ENCODE results near the gene RSBN1L. TPM values are rescaled to one million over a fixed set of nuclear protein-coding genes. Genes with fewer than 3 reads are reported as not detected.
A peak's percentile ranks its signal among the peaks of the same experiment; 100 is the strongest.

The RSBN1L gene
- polyA plus RNA-seq, 3 donors = 1.3 to 10.0 (median 2.2) TPM

GRCh38 chr7:77698042-77698625, 1.9 kb downstream of the RSBN1L start:
- no peak for TF ChIP-seq CTCF (IDR thresholded peaks at IDR 0.05)
- Histone ChIP-seq H3K9me3 (replicated peaks in 1 of 2; ENCODE audit: control insufficient read depth in 1 of 2, insufficient read depth in 1 of 2, low read length in 2 of 2) (no peaks in the 10 kb centered on the region), H3K4me3 (replicated peaks in 1 of 3; ENCODE audit: low read depth in 2 of 3, low read length in 3 of 3) (peak overlapping the region; percentile 68 to 98 (median 96)), H3K36me3 (replicated peaks in 1 of 2; ENCODE audit: control insufficient read depth in 1 of 2, insufficient read depth in 2 of 2, low read length in 2 of 2) (peaks cover 0 to 8% of the 10 kb centered on the region in 2 donors), H3K9ac (ENCODE audit: insufficient read depth, low read length, poor library complexity, severe bottlenecking) (peak overlapping the region; percentile 96), H3K79me2 (ENCODE audit: insufficient read depth, low read length) (peaks cover 95% of the 10 kb centered on the region), H4K20me1 (ENCODE audit: insufficient read depth, low read length) (peaks cover 58% of the 10 kb centered on the region), H3K4me1 (ENCODE audit: control insufficient read depth in 1 of 2, insufficient read depth in 2 of 2, low read length in 2 of 2) (peaks cover 14 to 26% of the 10 kb centered on the region in 2 donors), H3K27me3 (ENCODE audit: control insufficient read depth in 2 of 2, insufficient read depth in 2 of 2, low read length in 2 of 2) (no peaks in the 10 kb centered on the region), H2AFZ (ENCODE audit: insufficient read depth, low read depth, low read length, poor library complexity, severe bottlenecking) (peak overlapping the region; percentile 96), H3K4me2 (replicated peaks; ENCODE audit: extremely low read depth, low read length, poor library complexity, severe bottlenecking) (peak overlapping the region; percentile 96), H3K27ac (ENCODE audit: low read depth in 1 of 2, low read length in 2 of 2) (peak overlapping the region in 1 of 2 donors; percentile 95)
- intact Hi-C loops (cut with micrococcal nuclease) = loop anchor here in 1 of 2 donors (5.0 kb wide), 1 partner anchor 99 kb away; the partner anchor contains the start of genes PHTF2 and TMEM60
- H3K9me3 Mint-ChIP-seq = no peaks in the 10 kb centered on the region
- H3K4me3 Mint-ChIP-seq = peak overlapping the region; percentile 96 to 99
- peaks cover 6 to 15% of the 10 kb centered on the region in 2 donors for H3K36me3 Mint-ChIP-seq
- peak overlapping the region; percentile 41 to 88 (median 72) for H3K27ac Mint-ChIP-seq
- peaks cover 56% of the 10 kb centered on the region for H3K4me1 Mint-ChIP-seq
- DNase-seq = peak; percentile 12 to 46 (median 37)
- H3K27me3 Mint-ChIP-seq (ENCODE audit: low read depth in 3 of 3) = no peaks in the 10 kb centered on the region

DNA sequence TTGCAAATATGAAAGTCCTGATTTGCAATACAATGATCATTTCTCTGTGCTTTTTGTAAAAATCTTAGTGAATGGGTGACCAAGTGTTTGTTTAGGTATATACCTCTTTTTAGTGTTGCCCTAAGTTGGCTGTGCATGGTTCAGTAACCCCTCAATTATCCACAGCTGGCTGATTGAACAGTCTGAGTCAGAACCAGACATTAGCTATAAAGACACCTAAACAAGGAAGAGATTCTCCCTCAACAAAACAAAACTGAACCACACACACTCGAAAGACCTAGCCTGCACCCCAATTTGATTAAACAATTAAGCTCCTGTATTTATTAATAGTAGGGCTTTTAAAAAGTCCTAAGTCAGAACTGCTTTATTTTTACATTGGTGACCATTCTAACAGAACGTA, 2.8 kb downstream of the RSBN1L start:
- Mint-ChIP-seq H3K27ac (peak overlapping the region in 4 of 7 donors; percentile 20 to 86 (median 50)), H3K9me3 (no peaks in the 10 kb centered on the region), H3K4me1 (peaks cover 50% of the 10 kb centered on the region), H3K27me3 (ENCODE audit: low read depth in 3 of 3) (no peaks in the 10 kb centered on the region), H3K4me3 (peak overlapping the region in 1 of 2 donors; percentile 23), H3K36me3 (peaks cover 5 to 15% of the 10 kb centered on the region in 2 donors)
- no peak overlapping the region for H3K9ac ChIP-seq (ENCODE audit: insufficient read depth, low read length, poor library complexity, severe bottlenecking)
- H3K4me3 ChIP-seq (replicated peaks in 1 of 3; ENCODE audit: low read depth in 2 of 3, low read length in 3 of 3) = peak overlapping the region in 1 of 3 experiments; percentile 98
- H3K79me2 ChIP-seq (ENCODE audit: insufficient read depth, low read length) = peaks cover 97% of the 10 kb centered on the region
- intact Hi-C loops (cut with micrococcal nuclease) = loop anchor here in 1 of 2 donors (5.0 kb wide), 1 partner anchor 98 kb away; the partner anchor contains the start of genes PHTF2 and TMEM60
- no peak for DNase-seq
- H3K36me3 ChIP-seq (replicated peaks in 1 of 2; ENCODE audit: control insufficient read depth in 1 of 2, insufficient read depth in 2 of 2, low read length in 2 of 2) = peaks cover 0 to 8% of the 10 kb centered on the region in 2 donors
- no CpG with 5 or more reads among the region's 2 CpGs for WGBS (ENCODE audit: insufficient coverage)
- peaks cover 14 to 26% of the 10 kb centered on the region in 2 donors for H3K4me1 ChIP-seq (ENCODE audit: control insufficient read depth in 1 of 2, insufficient read depth in 2 of 2, low read length in 2 of 2)
- no peaks in the 10 kb centered on the region for H3K9me3 ChIP-seq (replicated peaks in 1 of 2; ENCODE audit: control insufficient read depth in 1 of 2, insufficient read depth in 1 of 2, low read length in 2 of 2)
- peak overlapping the region in 1 of 2 donors; percentile 95 for H3K27ac ChIP-seq (ENCODE audit: low read depth in 1 of 2, low read length in 2 of 2)
- H2AFZ ChIP-seq (ENCODE audit: insufficient read depth, low read depth, low read length, poor library complexity, severe bottlenecking) = no peak overlapping the region
- H4K20me1 ChIP-seq (ENCODE audit: insufficient read depth, low read length) = peaks cover 67% of the 10 kb centered on the region
- peak overlapping the region; percentile 96 for H3K4me2 ChIP-seq (replicated peaks; ENCODE audit: extremely low read depth, low read length, poor library complexity, severe bottlenecking)
- no peaks in the 10 kb centered on the region for H3K27me3 ChIP-seq (ENCODE audit: control insufficient read depth in 2 of 2, insufficient read depth in 2 of 2, low read length in 2 of 2)
- TF ChIP-seq CTCF (IDR thresholded peaks at IDR 0.05) = no peak

Data from CD14-positive monocyte (primary cell).